IMR-90 (cell line): ENCODE measurements around the gene DNAJB8. TPM values are rescaled to one million over a fixed set of nuclear protein-coding genes. Genes with fewer than 3 reads are reported as not detected.

ENCODE experiments used
- ATAC-seq: fragments of 200-7000 bp; cut with Tn5 transposase; 2 replicates; pipeline ENCODE4 v1.9.1; 2020; ENCODE audit warnings: low read depth, mild to moderate bottlenecking, moderate library complexity
- BruUV-seq: library from RNA; stranded (reverse); fragments of 400-500 nt; replicated peaks from 2 replicates; lab custom pipeline; 2021; lab: Mats Ljungman, UMichigan
- CTCF ChIA-PET: fragments of 300-600 bp; formaldehyde crosslinking; extraction: SDS; loops from one replicate; lab custom pipeline; 2021; ENCODE audit warnings: antibody characterized with exemption; lab: Yijun Ruan, JAX
- POLR2A ChIA-PET: fragments of 300-600 bp; sonication (Branson Sonifier 250); formaldehyde crosslinking; loops from one replicate; lab custom pipeline; 2022; ENCODE audit warnings: antibody characterized with exemption; ENCODE audit not compliant: unreplicated experiment; lab: Charles Lee
- DNase-seq: peaks from one replicate; pipeline ENCODE4 v3.0.0; 2013
- H2AFZ ChIP-seq: replicated peaks from 2 replicates; pipeline ENCODE3; 2013; ENCODE audit warnings: low read length, mild to moderate bottlenecking; ENCODE audit not compliant: poor library complexity
- H2AK5ac ChIP-seq: 2 replicates; pipeline ENCODE4 v1.6.1; 2013; ENCODE audit warnings: low read depth, low read length, inconsistent platforms
- H2AK9ac ChIP-seq: replicated peaks from 2 replicates; pipeline ENCODE3; 2013; ENCODE audit warnings: mild to moderate bottlenecking, low read depth, low read length, moderate library complexity; ENCODE audit not compliant: poor library complexity
- H2BK120ac ChIP-seq: 2 replicates; pipeline ENCODE4 v1.6.1; 2013; ENCODE audit warnings: low read depth, low read length, inconsistent platforms
- H2BK15ac ChIP-seq: 3 replicates; pipeline ENCODE4 v1.6.1; 2013; ENCODE audit warnings: low read depth, low read length, inconsistent platforms
- H2BK20ac ChIP-seq: 2 replicates; pipeline ENCODE4 v1.6.1; 2013; ENCODE audit warnings: low read depth, mild to moderate bottlenecking, inconsistent platforms, low read length, moderate library complexity
- H2BK5ac ChIP-seq: 2 replicates; pipeline ENCODE4 v1.6.1; 2013; ENCODE audit warnings: mild to moderate bottlenecking, low read depth, low read length, inconsistent platforms; ENCODE audit not compliant: poor library complexity, severe bottlenecking
- H3K14ac ChIP-seq: replicated peaks from 2 replicates; pipeline ENCODE4 v1.6.1; 2013; ENCODE audit warnings: low read depth, low read length, inconsistent platforms
- H3K18ac ChIP-seq: 2 replicates; pipeline ENCODE4 v1.6.1; 2013; ENCODE audit warnings: low read depth, low read length, control low read depth
- H3K23ac ChIP-seq: 2 replicates; pipeline ENCODE4 v1.6.1; 2013; ENCODE audit warnings: low read depth, low read length, inconsistent platforms
- H3K27ac ChIP-seq: 2 replicates; pipeline ENCODE4 v1.5.1; 2013; ENCODE audit warnings: mild to moderate bottlenecking, control low read depth, low read length; ENCODE audit not compliant: insufficient read depth
- H3K27me3 ChIP-seq: 2 replicates; pipeline ENCODE4 v1.6.1; 2013; ENCODE audit warnings: low read length; ENCODE audit not compliant: control insufficient read depth, insufficient read depth
- H3K36me3 ChIP-seq: 2 replicates; pipeline ENCODE4 v1.6.1; 2013; ENCODE audit warnings: low read length, mixed read lengths; ENCODE audit not compliant: control insufficient read depth, insufficient read depth
- H3K4ac ChIP-seq: 2 replicates; pipeline ENCODE4 v1.6.1; 2013; ENCODE audit warnings: low read depth, low read length, inconsistent platforms
- H3K4me1 ChIP-seq: 2 replicates; pipeline ENCODE4 v1.6.1; 2013; ENCODE audit warnings: low read length, mixed read lengths; ENCODE audit not compliant: control insufficient read depth, insufficient read depth
- H3K4me2 ChIP-seq: 2 replicates; pipeline ENCODE4 v1.6.1; 2013; ENCODE audit warnings: low read depth, mild to moderate bottlenecking, control low read depth, low read length, moderate library complexity
- H3K4me3 ChIP-seq: 2 replicates; pipeline ENCODE4 v1.5.1; 2013; ENCODE audit warnings: low read depth, mild to moderate bottlenecking, control low read depth, low read length, moderate library complexity; ENCODE audit not compliant: insufficient read depth
- H3K56ac ChIP-seq: 2 replicates; pipeline ENCODE4 v1.6.1; 2013; ENCODE audit warnings: low read length, inconsistent platforms; ENCODE audit not compliant: insufficient read depth; ENCODE audit errors: extremely low read depth
- H3K79me1 ChIP-seq, 2 experiments: 2 replicates each; pipeline ENCODE4 v1.6.1; 2013; ENCODE audit warnings: low read length in 2 of 2, inconsistent platforms in 1 of 2, low read depth in 1 of 2
- H3K9ac ChIP-seq: 2 replicates; pipeline ENCODE4 v1.6.1; 2013; ENCODE audit warnings: low read depth, low read length, control low read depth
- H3K9me1 ChIP-seq: 2 replicates; pipeline ENCODE4 v1.6.1; 2013; ENCODE audit warnings: low read length, inconsistent platforms; ENCODE audit not compliant: insufficient read depth
- H3K9me3 ChIP-seq: 2 replicates; pipeline ENCODE4 v1.6.1; 2013; ENCODE audit warnings: low read length; ENCODE audit not compliant: control insufficient read depth, insufficient read depth
- H4K20me1 ChIP-seq: 2 replicates; pipeline ENCODE4 v1.6.1; 2013; ENCODE audit warnings: low read length, inconsistent platforms; ENCODE audit not compliant: insufficient read depth
- H4K5ac ChIP-seq: 2 replicates; pipeline ENCODE4 v1.6.1; 2013; ENCODE audit warnings: mild to moderate bottlenecking, low read depth, low read length, control low read depth
- H4K8ac ChIP-seq, 2 experiments: 2 replicates each; pipeline ENCODE4 v1.6.1; 2013; ENCODE audit warnings: low read depth in 2 of 2, low read length in 2 of 2, control low read depth in 1 of 2, inconsistent platforms in 1 of 2
- H4K91ac ChIP-seq: 2 replicates; pipeline ENCODE4 v1.6.1; 2013; ENCODE audit warnings: low read depth, low read length, inconsistent platforms; ENCODE audit not compliant: insufficient read depth
- RAD21 ChIP-seq: IDR thresholded peaks from 2 replicates; pipeline ENCODE4 v1.6.1; 2012; ENCODE audit warnings: low read length, improper control_type of control experiment
- RCOR1 ChIP-seq: IDR thresholded peaks from 2 replicates; pipeline ENCODE4 v1.6.1; 2012; ENCODE audit warnings: mild to moderate bottlenecking, low read length, improper control_type of control experiment; ENCODE audit not compliant: insufficient replicate concordance
- WGBS, 2 experiments: methylation state at CpG; one replicate each; pipeline versions ENCODE4 v1.1.5 to v1.1.7; 2013; ENCODE audit warnings: missing lambda C conversion rate in 2 of 2; ENCODE audit not compliant: insufficient read length in 1 of 2; ENCODE audit errors: extremely low coverage in 2 of 2; 5-methylcytosine and 5-hydroxymethylcytosine counted together
- dilution Hi-C: fragments of 300-500 bp; cut with HindIII; formaldehyde crosslinking; loops from one replicate; pipeline ENCODE4 v1.14.3; 2018; ENCODE audit warnings: low sequenced_read_pairs; ENCODE audit not compliant: unreplicated experiment
- in situ Hi-C: fragments of 300-500 bp; cut with MboI; formaldehyde crosslinking; loops from 3 replicates; pipeline ENCODE4 v1.14.3; 2019; ENCODE audit warnings: low sequenced_read_pairs, inconsistent platforms, mixed read lengths
- intact Hi-C: fragments of 100-400 bp; cut with micrococcal nuclease; formaldehyde crosslinking; loops from 2 replicates; pipeline ENCODE4 v1.10.0; 2022
- polyA plus RNA-seq, 3 experiments: library from polyadenylated mRNA; depleted of rRNA; stranded (reverse); fragments of >200 nt; gene quantifications; 2 replicates each; pipeline ENCODE4 v1.2.3, GENCODE V29; 2012; ENCODE audit warnings: low replicate concordance in 1 of 3
- total RNA-seq: library from RNA; depleted of rRNA; stranded (reverse); fragments of >200 nt; gene quantifications from 2 replicates; pipeline ENCODE4 v1.2.3, GENCODE V29; 2012
- TF ChIP-seq, protein P1 (sequence below): conservative IDR thresholded peaks from 2 replicates; pipeline ENCODE4 v1.5.1; 2012; ENCODE audit warnings: mild to moderate bottlenecking, low read depth, low read length, improper control_type of control experiment
- TF ChIP-seq, protein P2 (sequence below): fragments of 150-350 bp; IDR thresholded peaks from 2 replicates; pipeline ENCODE4 v1.6.1; 2017; ENCODE audit warnings: mild to moderate bottlenecking, antibody characterized with exemption, low read length, low read depth

The DNAJB8 gene
- total and polyA plus RNA-seq, 2 of the 4 experiments (the other 2 are of a cell fraction) = not detected

DNA sequence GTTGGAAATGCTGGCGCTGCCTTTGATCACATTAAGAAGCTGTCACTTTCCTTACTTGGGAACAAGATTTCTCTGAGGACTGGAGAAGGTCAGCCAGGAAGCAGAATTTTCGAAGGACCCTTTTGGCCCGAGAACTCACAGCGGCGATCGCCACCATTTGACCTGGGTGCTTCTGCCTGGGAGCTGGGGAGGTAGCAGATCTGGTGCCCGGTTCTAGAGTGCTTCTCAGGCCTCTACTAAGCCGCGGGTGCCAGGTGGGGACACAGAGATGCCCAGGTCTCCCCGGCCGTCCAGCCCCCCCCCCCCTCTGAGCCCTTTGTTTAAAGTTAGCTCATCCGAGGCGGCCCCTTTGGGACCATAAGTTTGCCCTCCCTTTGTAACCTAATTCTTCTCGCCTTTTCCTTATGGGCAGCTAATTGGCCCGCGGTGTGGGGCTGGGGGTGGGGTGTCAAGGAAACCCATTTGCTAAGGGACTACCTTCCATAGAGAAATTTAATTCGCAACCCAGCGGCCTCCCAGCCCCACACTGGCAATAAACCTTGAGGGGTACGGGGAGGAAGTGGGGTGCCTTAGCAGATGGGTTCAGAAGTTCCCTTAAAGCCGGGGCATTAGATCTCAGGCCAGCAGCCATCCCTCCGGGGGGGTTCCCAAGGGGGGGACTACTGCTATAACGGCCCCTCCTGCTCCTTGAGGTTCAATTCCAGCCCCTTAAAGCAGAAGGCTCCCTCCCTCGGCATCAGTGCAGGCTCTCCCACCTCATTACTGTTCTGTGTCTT, 24.4 kb upstream of the DNAJB8 start (continued):
- TF ChIP-seq RCOR1 = no peak

DNA sequence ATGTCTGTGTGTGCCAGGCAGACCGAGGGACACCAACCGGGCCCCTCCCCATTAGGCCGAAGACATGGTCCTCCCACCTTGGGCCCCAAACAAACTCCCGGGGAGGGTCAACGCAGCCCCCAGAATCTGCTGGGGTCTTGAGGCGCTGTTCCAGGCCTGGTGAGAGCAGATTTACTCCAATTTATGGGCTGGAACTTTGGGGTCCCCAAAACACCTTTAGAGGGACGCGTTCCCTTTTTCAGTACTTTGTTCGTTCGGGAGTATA, 23.9 kb upstream of the DNAJB8 start:
- 48% methylated on average over 3 of the region's 10 CpGs; no CpG with 5 or more reads in 1 of the 2 experiments for WGBS, 2 experiments
- Histone ChIP-seq H2BK15ac (no peak overlapping the region), H3K56ac (no peak overlapping the region), H2AK9ac (peak overlapping the region; percentile 43), H3K14ac (no peak overlapping the region), H2BK120ac (no peak overlapping the region), H3K79me1 (peaks cover 5 to 20% of the 10 kb centered on the region in 2 experiments; a peak in 2 of 4 replicates), H3K4me2 (peak overlapping the region; percentile 84; the same call in 1 of the 2 replicates), H3K23ac (peak overlapping the region; percentile 31; the same call in 1 of the 2 replicates), H3K36me3 (peaks cover under 1% of the 10 kb centered on the region; the same call in 1 of the 2 replicates), H4K8ac (no peak overlapping the region), H3K4me3 (peak overlapping the region; percentile 52; the same call in 1 of the 2 replicates), H4K20me1 (peaks cover 10% of the 10 kb centered on the region; the same call in 1 of the 2 replicates), H2AFZ (no peak overlapping the region), H4K91ac (no peak overlapping the region), H3K9ac (peak overlapping the region; percentile 79; the same call in 1 of the 2 replicates), H2BK20ac (no peak overlapping the region), H2AK5ac (no peak overlapping the region), H3K27me3 (peaks cover 47% of the 10 kb centered on the region; the same call in 1 of the 2 replicates), H3K4me1 (peaks cover 6% of the 10 kb centered on the region), H3K9me1 (no peaks in the 10 kb centered on the region), H3K4ac (0 out of 2 replicates have a peak overlapping the region, but pooled peaks have one; percentile 22), H3K27ac (peak overlapping the region; percentile 70), H2BK5ac (no peak overlapping the region), H3K9me3 (no peaks in the 10 kb centered on the region), H4K5ac (no peak overlapping the region), H3K18ac (no peak overlapping the region)
- in situ Hi-C loops (no loop called here), intact Hi-C loops (no loop called here), dilution Hi-C loops (no loop called here)
- ChIA-PET POLR2A (no interaction called here), CTCF (no interaction called here)
- no peak for DNase-seq
- no TSS peak for BruUV-seq
- no peak for TF ChIP-seq RAD21
- TF ChIP-seq, protein P1, sequence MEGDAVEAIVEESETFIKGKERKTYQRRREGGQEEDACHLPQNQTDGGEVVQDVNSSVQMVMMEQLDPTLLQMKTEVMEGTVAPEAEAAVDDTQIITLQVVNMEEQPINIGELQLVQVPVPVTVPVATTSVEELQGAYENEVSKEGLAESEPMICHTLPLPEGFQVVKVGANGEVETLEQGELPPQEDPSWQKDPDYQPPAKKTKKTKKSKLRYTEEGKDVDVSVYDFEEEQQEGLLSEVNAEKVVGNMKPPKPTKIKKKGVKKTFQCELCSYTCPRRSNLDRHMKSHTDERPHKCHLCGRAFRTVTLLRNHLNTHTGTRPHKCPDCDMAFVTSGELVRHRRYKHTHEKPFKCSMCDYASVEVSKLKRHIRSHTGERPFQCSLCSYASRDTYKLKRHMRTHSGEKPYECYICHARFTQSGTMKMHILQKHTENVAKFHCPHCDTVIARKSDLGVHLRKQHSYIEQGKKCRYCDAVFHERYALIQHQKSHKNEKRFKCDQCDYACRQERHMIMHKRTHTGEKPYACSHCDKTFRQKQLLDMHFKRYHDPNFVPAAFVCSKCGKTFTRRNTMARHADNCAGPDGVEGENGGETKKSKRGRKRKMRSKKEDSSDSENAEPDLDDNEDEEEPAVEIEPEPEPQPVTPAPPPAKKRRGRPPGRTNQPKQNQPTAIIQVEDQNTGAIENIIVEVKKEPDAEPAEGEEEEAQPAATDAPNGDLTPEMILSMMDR = no peak
- TF ChIP-seq, protein P2, sequence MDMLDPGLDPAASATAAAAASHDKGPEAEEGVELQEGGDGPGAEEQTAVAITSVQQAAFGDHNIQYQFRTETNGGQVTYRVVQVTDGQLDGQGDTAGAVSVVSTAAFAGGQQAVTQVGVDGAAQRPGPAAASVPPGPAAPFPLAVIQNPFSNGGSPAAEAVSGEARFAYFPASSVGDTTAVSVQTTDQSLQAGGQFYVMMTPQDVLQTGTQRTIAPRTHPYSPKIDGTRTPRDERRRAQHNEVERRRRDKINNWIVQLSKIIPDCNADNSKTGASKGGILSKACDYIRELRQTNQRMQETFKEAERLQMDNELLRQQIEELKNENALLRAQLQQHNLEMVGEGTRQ = no peak
- no peak for ATAC-seq
